Gastroesophageal sphincter (tissue), 4 donors: Measurements from ENCODE around the gene RABIF. TPM values are rescaled to one million over a fixed set of nuclear protein-coding genes. Genes with fewer than 3 reads are reported as not detected.

Experiments
- ATAC-seq: fragments of 150-250 bp; one replicate; pipeline ENCODE4 v1.9.1; 2016; ENCODE audit warnings: mild to moderate bottlenecking, moderate library complexity
- H3K27ac ChIP-seq, 4 donors: fragments of 200-600 bp; sonication (generic) in 3 of 4; 1 replicate in 3 of 4; 2 replicates in 1 of 4; pipeline ENCODE4 v1.5.1; 2016 to 2019
- H3K27me3 ChIP-seq: fragments of 200-600 bp; sonication (generic); one replicate; pipeline ENCODE4 v1.5.1; 2019
- H3K36me3 ChIP-seq, 2 donors: fragments of 200-600 bp; sonication (generic); one replicate each; pipeline ENCODE4 v1.5.1; 2019; ENCODE audit warnings: control low read depth in 1 of 2
- H3K4me1 ChIP-seq, 3 donors: fragments of 200-600 bp; sonication (generic); 1 replicate in 2 of 3; 2 replicates in 1 of 3; pipeline ENCODE4 v1.5.1; 2016 to 2019; ENCODE audit warnings: control low read depth in 2 of 3
- H3K4me3 ChIP-seq, 2 donors: fragments of 200-600 bp; sonication (generic); one replicate each; pipeline ENCODE4 v1.5.1; 2019; ENCODE audit warnings: mild to moderate bottlenecking in 1 of 2, moderate library complexity in 1 of 2
- H3K9me3 ChIP-seq, 3 donors: fragments of 200-600 bp; sonication (generic); one replicate each; pipeline ENCODE4 v1.5.1; 2017 to 2019; ENCODE audit warnings: control low read depth in 2 of 3
- EP300 ChIP-seq: sonication (generic); formaldehyde crosslinking; IDR thresholded peaks from one replicate; pipeline ENCODE4 v1.6.1; 2017; ENCODE audit warnings: antibody characterized with exemption, mild to moderate bottlenecking
- POLR2A ChIP-seq, 2 donors: fragments of 450-650 bp; IDR thresholded peaks; one replicate each; pipeline ENCODE4 v1.6.1; 2017; ENCODE audit warnings: antibody characterized with exemption in 2 of 2, mild to moderate bottlenecking in 2 of 2, moderate library complexity in 1 of 2
- POLR2AphosphoS5 ChIP-seq: sonication (generic); formaldehyde crosslinking; IDR thresholded peaks from one replicate; pipeline ENCODE4 v1.6.1; 2017; ENCODE audit warnings: antibody characterized with exemption
- WGBS, 2 donors: methylation state at CpG; one replicate each; pipeline ENCODE4 v1.1.5; 2018; ENCODE audit warnings: low coverage in 1 of 2; 5-methylcytosine and 5-hydroxymethylcytosine counted together
- total RNA-seq, 4 donors: library from RNA; depleted of rRNA; stranded (reverse); fragments of >200 nt; gene quantifications; one replicate each; pipeline ENCODE4 v1.1.0, GENCODE V29; 2016
- TF ChIP-seq, protein P1 (sequence below), 4 experiments: fragments of 200-600 bp in 2 of 4; fragments of 450-650 bp in 2 of 4; sonication (generic) in 1 of 4; IDR thresholded peaks; one replicate each; pipeline ENCODE4 v1.5.1; 2017 to 2019; ENCODE audit warnings: antibody characterized with exemption in 4 of 4, mild to moderate bottlenecking in 2 of 4, moderate library complexity in 2 of 4

The RABIF gene
- total RNA-seq, 4 donors from 2014 or later = 4.7 to 7.3 (median 6.1) TPM

DNA sequence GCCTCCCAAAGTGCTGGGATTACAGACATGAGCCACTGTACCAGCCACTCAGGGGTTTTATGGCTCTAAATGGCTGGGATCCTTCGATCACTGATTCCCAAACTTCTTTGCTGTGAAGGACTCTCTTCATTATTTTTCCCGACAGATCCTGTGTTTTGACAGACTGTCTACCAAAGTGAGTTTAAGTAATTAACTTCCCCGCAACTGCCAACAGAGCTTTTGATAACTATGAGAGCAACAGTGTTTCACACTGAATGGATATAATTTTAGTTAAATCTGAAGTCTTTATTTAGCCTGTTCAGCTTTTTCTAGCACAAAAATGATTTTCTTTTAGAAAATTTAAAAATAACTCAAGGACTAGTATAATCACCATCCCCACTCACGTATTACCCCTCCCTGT lies 12.6 kb upstream of the RABIF start:
- no peaks in the 10 kb centered on the region for H3K27me3 ChIP-seq
- ATAC-seq = no peak
- H3K27ac ChIP-seq = no peak overlapping the region
- no peaks in the 10 kb centered on the region for H3K9me3 ChIP-seq
- WGBS, 2 donors = 87 to 88% methylated on average over 3 to 4 of the region's 4 CpGs
- peaks cover 0 to 89% of the 10 kb centered on the region in 2 donors for H3K36me3 ChIP-seq
- H3K4me1 ChIP-seq = no peaks in the 10 kb centered on the region
- TF ChIP-seq POLR2A (IDR thresholded peaks at IDR 0.05) (no peak), POLR2AphosphoS5 (no peak), EP300 (no peak)
- TF ChIP-seq, protein P1, sequence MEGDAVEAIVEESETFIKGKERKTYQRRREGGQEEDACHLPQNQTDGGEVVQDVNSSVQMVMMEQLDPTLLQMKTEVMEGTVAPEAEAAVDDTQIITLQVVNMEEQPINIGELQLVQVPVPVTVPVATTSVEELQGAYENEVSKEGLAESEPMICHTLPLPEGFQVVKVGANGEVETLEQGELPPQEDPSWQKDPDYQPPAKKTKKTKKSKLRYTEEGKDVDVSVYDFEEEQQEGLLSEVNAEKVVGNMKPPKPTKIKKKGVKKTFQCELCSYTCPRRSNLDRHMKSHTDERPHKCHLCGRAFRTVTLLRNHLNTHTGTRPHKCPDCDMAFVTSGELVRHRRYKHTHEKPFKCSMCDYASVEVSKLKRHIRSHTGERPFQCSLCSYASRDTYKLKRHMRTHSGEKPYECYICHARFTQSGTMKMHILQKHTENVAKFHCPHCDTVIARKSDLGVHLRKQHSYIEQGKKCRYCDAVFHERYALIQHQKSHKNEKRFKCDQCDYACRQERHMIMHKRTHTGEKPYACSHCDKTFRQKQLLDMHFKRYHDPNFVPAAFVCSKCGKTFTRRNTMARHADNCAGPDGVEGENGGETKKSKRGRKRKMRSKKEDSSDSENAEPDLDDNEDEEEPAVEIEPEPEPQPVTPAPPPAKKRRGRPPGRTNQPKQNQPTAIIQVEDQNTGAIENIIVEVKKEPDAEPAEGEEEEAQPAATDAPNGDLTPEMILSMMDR (IDR thresholded peaks at IDR 0.05) = no peak
- H3K4me3 ChIP-seq = no peak overlapping the region

- no peak for ATAC-seq
- H3K4me1 ChIP-seq = peaks cover 0 to 15% (median 4%) of the 10 kb centered on the region in 3 donors
- peaks cover 2 to 73% of the 10 kb centered on the region in 2 donors for H3K36me3 ChIP-seq
- no peaks in the 10 kb centered on the region for H3K9me3 ChIP-seq
- 92% methylated on average over 5 of the region's 7 CpGs; no CpG with 5 or more reads in 1 of the 2 donors for WGBS, 2 donors
- no peak for TF ChIP-seq POLR2A (IDR thresholded peaks at IDR 0.05)
- TF ChIP-seq, protein P1 (IDR thresholded peaks at IDR 0.05) = no peak
- no peak for TF ChIP-seq POLR2AphosphoS5
- TF ChIP-seq EP300 = no peak
- no peak overlapping the region for H3K27ac ChIP-seq
- no peaks in the 10 kb centered on the region for H3K27me3 ChIP-seq
- no peak overlapping the region for H3K4me3 ChIP-seq
Measured at GRCh38 chr1:202892501-202892900, 3.6 kb upstream of the RABIF start.

DNA sequence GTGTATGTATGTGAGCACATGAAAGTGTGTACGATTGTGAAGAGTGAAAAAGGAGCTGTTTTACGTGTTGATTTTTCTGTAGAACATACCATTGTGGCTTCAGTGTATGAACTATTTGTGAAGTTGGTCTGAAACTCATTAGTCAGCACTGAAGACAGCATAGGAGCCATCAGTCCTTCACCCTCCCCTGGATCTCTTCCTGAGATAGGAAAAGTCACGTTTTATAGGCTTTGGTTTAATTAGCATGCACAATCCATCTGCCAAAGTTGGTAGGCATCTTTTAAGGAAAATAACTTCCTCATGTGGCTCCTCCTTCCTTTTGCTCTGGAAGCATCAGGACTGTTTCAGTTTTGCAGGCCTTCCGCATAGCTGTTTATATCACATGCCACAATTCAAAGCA lies 1.4 kb upstream of the RABIF start:
- Histone ChIP-seq H3K9me3 (no peaks in the 10 kb centered on the region), H3K36me3 (peaks cover 2 to 53% of the 10 kb centered on the region in 2 donors), H3K27me3 (no peaks in the 10 kb centered on the region), H3K27ac (no peak overlapping the region), H3K4me3 (no peak overlapping the region), H3K4me1 (peaks cover 0 to 19% (median 4%) of the 10 kb centered on the region in 3 donors)
- no peak for ATAC-seq
- 74 to 82% methylated on average over 4 of the region's 4 CpGs for WGBS, 2 donors
- TF ChIP-seq, protein P1 (IDR thresholded peaks at IDR 0.05) = no peak
- TF ChIP-seq POLR2A (IDR thresholded peaks at IDR 0.05) = no peak
- TF ChIP-seq POLR2AphosphoS5 = no peak
- TF ChIP-seq EP300 = no peak

DNA sequence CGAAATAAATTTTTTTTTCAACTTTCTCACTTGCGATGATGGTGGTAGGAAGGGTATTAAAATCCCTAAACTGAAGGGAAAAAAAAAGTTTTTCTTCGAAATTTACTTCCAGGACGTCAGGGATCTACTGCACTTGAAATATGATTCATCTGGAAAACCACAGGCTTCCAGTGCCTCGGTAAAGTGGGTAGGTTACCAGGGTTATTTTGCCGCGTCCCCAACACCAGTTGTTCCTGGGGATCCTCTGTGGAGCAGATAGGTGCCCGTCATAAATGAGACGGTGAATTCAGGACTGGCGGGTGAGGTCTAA lies 773 bp downstream of the RABIF start:
- peak overlapping the region; percentile 65 to 93 for H3K4me3 ChIP-seq
- peak overlapping the region; percentile 41 to 96 (median 96) for H3K27ac ChIP-seq
- H3K27me3 ChIP-seq = no peaks in the 10 kb centered on the region
- no peak for TF ChIP-seq POLR2AphosphoS5
- TF ChIP-seq, protein P1 (IDR thresholded peaks at IDR 0.05) = no peak
- no peak for TF ChIP-seq POLR2A (IDR thresholded peaks at IDR 0.05)
- no peak for TF ChIP-seq EP300
- no peak for ATAC-seq
- H3K4me1 ChIP-seq = peaks cover 0 to 19% (median 4%) of the 10 kb centered on the region in 3 donors
- peaks cover 0 to 31% of the 10 kb centered on the region in 2 donors for H3K36me3 ChIP-seq
- 1 to 7% methylated on average over 5 to 10 of the region's 10 CpGs for WGBS, 2 donors
- H3K9me3 ChIP-seq = no peaks in the 10 kb centered on the region

DNA sequence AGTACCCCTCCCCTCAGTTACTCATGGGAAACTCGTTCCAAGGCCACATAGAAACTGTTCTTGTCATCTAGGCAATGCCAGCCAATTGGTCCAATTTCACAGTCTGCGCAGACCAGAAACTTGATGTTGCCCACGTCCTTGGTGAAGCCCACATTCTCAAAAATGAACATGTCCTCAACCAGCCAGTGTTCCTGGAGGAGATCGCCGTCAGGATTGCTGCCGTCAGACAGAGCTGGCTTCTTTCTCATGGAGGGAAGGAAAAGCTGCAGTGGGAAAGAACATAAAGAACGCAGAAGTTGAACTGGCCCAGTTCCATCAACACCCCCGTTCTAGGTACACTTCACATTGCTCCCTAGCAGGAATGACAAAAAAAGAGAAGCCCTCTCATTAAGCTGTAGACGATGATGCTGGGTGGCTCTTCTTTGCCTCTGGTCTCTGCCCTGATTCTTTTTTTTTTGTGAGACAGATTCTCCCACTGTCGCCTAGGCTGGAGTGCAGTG lies 7.9 kb downstream of the RABIF start:
- TF ChIP-seq, protein P1 (IDR thresholded peaks at IDR 0.05) = no peak
- TF ChIP-seq EP300 (no peak), POLR2AphosphoS5 (no peak), POLR2A (IDR thresholded peaks at IDR 0.05) (no peak)
- Histone ChIP-seq H3K9me3 (no peaks in the 10 kb centered on the region), H3K4me1 (no peaks in the 10 kb centered on the region), H3K27ac (no peak overlapping the region), H3K27me3 (no peaks in the 10 kb centered on the region), H3K4me3 (no peak overlapping the region), H3K36me3 (peaks cover 0 to 25% of the 10 kb centered on the region in 2 donors)
- no peak for ATAC-seq
- WGBS, 2 donors = 77 to 90% methylated on average over 5 to 7 of the region's 10 CpGs
